Endodermal cell (in vitro differentiated cells): Measurements from ENCODE around the gene LRRC26. TPM values are rescaled to one million over a fixed set of nuclear protein-coding genes. Genes with fewer than 3 reads are reported as not detected.

Experiments
- DNase-seq: peaks from one replicate; pipeline ENCODE4 v3.0.0-alpha.2; 2017
- H3K27ac ChIP-seq: 2 replicates; pipeline ENCODE4 v1.5.1; 2013; ENCODE audit warnings: mild to moderate bottlenecking, low read depth, low read length, moderate library complexity
- H3K27me3 ChIP-seq: 2 replicates; pipeline ENCODE4 v1.6.1; 2013; ENCODE audit warnings: mild to moderate bottlenecking, low read length, moderate library complexity; ENCODE audit not compliant: insufficient read depth, control insufficient read depth, poor library complexity, severe bottlenecking
- H3K36me3 ChIP-seq: 2 replicates; pipeline ENCODE4 v1.7.0; 2013; ENCODE audit warnings: mild to moderate bottlenecking, low read length, moderate library complexity; ENCODE audit not compliant: control insufficient read depth, insufficient read depth
- H3K4me1 ChIP-seq: one replicate; pipeline ENCODE4 v1.7.0; 2013; ENCODE audit warnings: low read length; ENCODE audit not compliant: control insufficient read depth, insufficient read depth
- H3K4me3 ChIP-seq: 2 replicates; pipeline ENCODE4 v1.5.1; 2013; ENCODE audit warnings: mild to moderate bottlenecking, low read length, moderate library complexity
- H3K9ac ChIP-seq: 2 replicates; pipeline ENCODE4 v1.6.1; 2013; ENCODE audit warnings: mild to moderate bottlenecking, low read length, moderate library complexity; ENCODE audit not compliant: poor library complexity, severe bottlenecking; ENCODE audit errors: extremely low read depth
- H3K9me3 ChIP-seq: 2 replicates; pipeline ENCODE4 v1.6.1; 2013; ENCODE audit warnings: mild to moderate bottlenecking, low read length, moderate library complexity; ENCODE audit not compliant: control insufficient read depth
- H3K27ac Mint-ChIP-seq: 2 replicates; pipeline ENCODE4 v1.8.0; 2020; ENCODE audit warnings: mixed read lengths
- H3K27me3 Mint-ChIP-seq: 2 replicates; pipeline ENCODE4 v1.8.0; 2021; ENCODE audit warnings: mild to moderate bottlenecking, mixed read lengths; ENCODE audit not compliant: insufficient read depth
- H3K36me3 Mint-ChIP-seq: 2 replicates; pipeline ENCODE4 v1.8.0; 2020; ENCODE audit warnings: low read depth, mixed read lengths
- H3K4me1 Mint-ChIP-seq: 2 replicates; pipeline ENCODE4 v1.8.0; 2020; ENCODE audit warnings: mixed read lengths
- H3K4me3 Mint-ChIP-seq: 2 replicates; pipeline ENCODE4 v1.8.0; 2020; ENCODE audit warnings: mild to moderate bottlenecking, moderate library complexity, mixed read lengths
- H3K9me3 Mint-ChIP-seq: 2 replicates; pipeline ENCODE4 v1.8.0; 2020; ENCODE audit warnings: mild to moderate bottlenecking, mixed read lengths
- WGBS, 2 experiments: methylation state at CpG; one replicate each; pipeline versions ENCODE4 v1.1.5 to v1.1.7; 2013; ENCODE audit warnings: missing lambda C conversion rate in 2 of 2, mixed read lengths in 1 of 2; ENCODE audit not compliant: insufficient coverage in 1 of 2, insufficient read length in 1 of 2; 5-methylcytosine and 5-hydroxymethylcytosine counted together
- total RNA-seq, 2 donors: library from RNA; stranded (reverse); fragmentation: NEBNext Ultra II Directional in 1 of 2; extraction: Animal tissue kit (Norgen Biotek cat#: 25700) in 1 of 2; gene quantifications; 2 replicates in 1 of 2; 3 replicates in 1 of 2; pipeline ENCODE4 v1.2.1, GENCODE V29; 2021
- TF ChIP-seq, protein P1 (sequence below): fragments of 200-600 bp; sonication (generic); conservative IDR thresholded peaks from 2 replicates; pipeline ENCODE4 v1.5.0; 2021; ENCODE audit warnings: antibody characterized with exemption, mild to moderate bottlenecking

The LRRC26 gene
- total RNA-seq, 2 donors from 2014 or later = 0.53 TPM; not detected in 1

DNA sequence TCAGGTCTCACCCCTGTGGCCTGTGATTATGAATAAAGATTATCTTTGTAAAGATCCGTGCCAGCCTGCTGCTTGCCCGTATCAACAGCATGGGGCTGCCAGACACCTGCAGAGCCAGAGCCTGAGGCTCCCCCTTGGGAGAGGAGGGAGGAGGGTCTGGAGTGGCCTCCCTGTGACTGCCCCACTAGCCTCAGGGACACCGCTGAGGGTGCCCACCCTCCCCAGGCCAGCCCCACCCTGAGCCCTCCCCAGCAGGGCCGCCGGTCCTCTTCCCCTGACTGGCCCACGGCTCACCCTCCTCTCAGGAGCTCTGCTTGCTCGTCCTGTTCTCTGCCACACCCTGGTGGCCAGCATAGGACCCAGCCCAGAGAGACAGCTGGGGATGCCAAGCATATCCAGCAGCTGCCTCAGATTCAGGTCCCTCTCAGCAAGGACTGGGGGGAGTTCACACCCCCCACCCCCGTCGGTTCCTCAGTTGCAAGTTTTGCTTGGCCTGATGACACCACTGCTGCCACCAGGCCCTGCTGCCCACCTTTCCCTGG lies 20.5 kb upstream of the LRRC26 start:
- Histone ChIP-seq H3K4me1 (peaks cover 26% of the 10 kb centered on the region), H3K36me3 (peaks cover 25% of the 10 kb centered on the region), H3K27ac (no peak overlapping the region), H3K9me3 (no peaks in the 10 kb centered on the region), H3K9ac (no peak overlapping the region), H3K4me3 (no peak overlapping the region), H3K27me3 (no peaks in the 10 kb centered on the region)
- H3K4me1 Mint-ChIP-seq = peaks cover 22% of the 10 kb centered on the region
- 80 to 92% methylated on average over 1 to 9 of the region's 9 CpGs for WGBS, 2 experiments
- peak overlapping the region; percentile 83 for H3K4me3 Mint-ChIP-seq
- no peaks in the 10 kb centered on the region for H3K27me3 Mint-ChIP-seq
- no peak for DNase-seq
- H3K9me3 Mint-ChIP-seq = no peaks in the 10 kb centered on the region
- peaks cover 9% of the 10 kb centered on the region for H3K36me3 Mint-ChIP-seq
- TF ChIP-seq, protein P1, sequence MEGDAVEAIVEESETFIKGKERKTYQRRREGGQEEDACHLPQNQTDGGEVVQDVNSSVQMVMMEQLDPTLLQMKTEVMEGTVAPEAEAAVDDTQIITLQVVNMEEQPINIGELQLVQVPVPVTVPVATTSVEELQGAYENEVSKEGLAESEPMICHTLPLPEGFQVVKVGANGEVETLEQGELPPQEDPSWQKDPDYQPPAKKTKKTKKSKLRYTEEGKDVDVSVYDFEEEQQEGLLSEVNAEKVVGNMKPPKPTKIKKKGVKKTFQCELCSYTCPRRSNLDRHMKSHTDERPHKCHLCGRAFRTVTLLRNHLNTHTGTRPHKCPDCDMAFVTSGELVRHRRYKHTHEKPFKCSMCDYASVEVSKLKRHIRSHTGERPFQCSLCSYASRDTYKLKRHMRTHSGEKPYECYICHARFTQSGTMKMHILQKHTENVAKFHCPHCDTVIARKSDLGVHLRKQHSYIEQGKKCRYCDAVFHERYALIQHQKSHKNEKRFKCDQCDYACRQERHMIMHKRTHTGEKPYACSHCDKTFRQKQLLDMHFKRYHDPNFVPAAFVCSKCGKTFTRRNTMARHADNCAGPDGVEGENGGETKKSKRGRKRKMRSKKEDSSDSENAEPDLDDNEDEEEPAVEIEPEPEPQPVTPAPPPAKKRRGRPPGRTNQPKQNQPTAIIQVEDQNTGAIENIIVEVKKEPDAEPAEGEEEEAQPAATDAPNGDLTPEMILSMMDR = no peak
- H3K27ac Mint-ChIP-seq = peak overlapping the region; percentile 58

DNA sequence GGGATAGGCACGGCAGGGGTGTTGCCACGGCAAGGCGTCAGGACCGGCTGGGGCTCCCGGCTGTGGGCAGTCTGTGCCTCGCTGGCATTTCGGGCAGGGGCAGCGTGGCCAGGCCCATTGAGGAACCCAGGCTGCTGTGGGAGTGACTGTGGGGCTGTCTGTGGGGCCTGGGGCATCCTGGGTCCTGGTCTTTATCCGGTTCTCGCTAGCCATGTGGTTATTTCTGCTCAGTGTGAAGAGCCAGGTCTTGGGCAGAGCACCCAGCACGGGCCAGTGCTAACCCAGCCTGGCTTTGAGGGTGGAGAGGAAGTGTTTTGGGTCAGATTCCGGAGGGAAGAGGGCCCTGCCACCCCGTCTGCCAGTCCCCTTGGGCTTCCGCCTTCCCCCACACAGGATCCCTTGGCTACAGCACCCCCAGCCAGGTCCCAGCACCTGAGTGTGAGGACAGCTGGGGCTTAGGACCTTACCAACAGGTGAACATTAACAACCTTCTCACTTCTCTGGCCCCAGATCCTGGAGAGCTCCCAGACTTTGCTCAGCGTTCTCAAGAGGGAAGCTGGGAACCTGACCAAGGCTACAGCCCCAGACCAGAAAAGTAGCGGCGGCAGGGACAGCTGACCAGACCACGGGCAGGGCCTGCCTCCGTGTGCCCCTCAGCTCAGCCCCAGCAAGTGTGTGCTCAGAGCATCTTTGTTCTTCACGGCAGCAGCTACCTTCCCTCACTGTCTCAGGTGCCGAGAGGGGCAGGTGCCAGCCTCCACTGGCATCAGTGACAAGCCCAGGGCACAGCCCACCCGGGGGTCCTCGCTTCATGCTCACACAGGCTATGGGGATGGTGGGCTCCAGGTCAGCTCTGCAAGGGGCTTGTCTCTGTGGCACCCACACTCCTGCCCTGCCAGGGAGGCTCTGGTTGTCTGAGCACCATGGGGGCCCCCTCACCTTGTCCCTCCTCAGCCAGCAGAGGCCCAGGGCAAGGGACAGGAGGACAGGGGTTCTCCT lies 19.7 kb upstream of the LRRC26 start:
- H3K4me1 Mint-ChIP-seq = peaks cover 19% of the 10 kb centered on the region
- peak overlapping the region; percentile 91 for H3K4me3 ChIP-seq
- peak overlapping the region; percentile 89 for H3K27ac ChIP-seq
- peaks cover 25% of the 10 kb centered on the region for H3K36me3 ChIP-seq
- peaks cover 25% of the 10 kb centered on the region for H3K4me1 ChIP-seq
- peak overlapping the region; percentile 69 for H3K9ac ChIP-seq
- H3K27me3 Mint-ChIP-seq = no peaks in the 10 kb centered on the region
- no peaks in the 10 kb centered on the region for H3K27me3 ChIP-seq
- H3K9me3 ChIP-seq = no peaks in the 10 kb centered on the region
- peak overlapping the region; percentile 83 for H3K4me3 Mint-ChIP-seq
- peak overlapping the region; percentile 95 for H3K27ac Mint-ChIP-seq
- DNase-seq = no peak
- WGBS, 2 experiments = 38 to 53% methylated on average over 10 to 23 of the region's 23 CpGs
- TF ChIP-seq, protein P1 = no peak
- no peaks in the 10 kb centered on the region for H3K9me3 Mint-ChIP-seq
- H3K36me3 Mint-ChIP-seq = peaks cover 8% of the 10 kb centered on the region

- Mint-ChIP-seq H3K4me1 (peaks cover 19% of the 10 kb centered on the region), H3K27ac (peak within 1 kb of the TSS; percentile 95), H3K36me3 (peaks cover 13% of the 10 kb centered on the region), H3K9me3 (no peaks in the 10 kb centered on the region), H3K4me3 (peak within 1 kb of the TSS; percentile 83), H3K27me3 (no peaks in the 10 kb centered on the region)
- no peaks in the 10 kb centered on the region for H3K27me3 ChIP-seq
- peak within 1 kb of the TSS; percentile 89 for H3K27ac ChIP-seq
- H3K36me3 ChIP-seq = peaks cover 25% of the 10 kb centered on the region
- 0 to 1% methylated on average over 45 to 98 of the region's 98 CpGs for WGBS, 2 experiments
- H3K4me3 ChIP-seq = peak within 1 kb of the TSS; percentile 91
- H3K4me1 ChIP-seq = peaks cover 23% of the 10 kb centered on the region
- peak within 1 kb of the TSS; percentile 69 for H3K9ac ChIP-seq
- TF ChIP-seq, protein P1 = peak; percentile 66
- H3K9me3 ChIP-seq = no peaks in the 10 kb centered on the region
- DNase-seq = peak; percentile 96
These were observed 18.8 kb upstream of the LRRC26 start, which contains the start of the genes ANAPC2 and SSNA1 for GRCh38 chr9:137188490-137189296. ANAPC2 (minus strand) TSS chr9:137188560; CDS start chr9:137188532, 28 bp downstream. SSNA1 (plus strand) TSS chr9:137188676; CDS start chr9:137188727, 51 bp downstream.
